ENCODE measurements around the gene GAD2. TPM values are rescaled to one million over a fixed set of nuclear protein-coding genes. Genes with fewer than 3 reads are reported as not detected.
A peak's percentile ranks its signal among the peaks of the same experiment; 100 is the strongest.

Gene GAD2
- total RNA-seq, 1 donor from 2014 or later, result 0.41 TPM

GRCh38 chr10:26205223-26205622 lies 11.4 kb upstream of the GAD2 start:
- no peak for DNase-seq (ENCODE audit: low spot score)
- no peak overlapping the region for H3K4me3 Mint-ChIP-seq
- Histone ChIP-seq H3K9ac (no peak overlapping the region), H3K4me2 (no peak overlapping the region), H3K4me1 (no peaks in the 10 kb centered on the region), H3F3A (ENCODE audit: low read depth) (no peaks in the 10 kb centered on the region), H3K4me3 (no peak overlapping the region), H3K79me2 (ENCODE audit: low read depth) (no peaks in the 10 kb centered on the region), H3K36me3 (no peaks in the 10 kb centered on the region), H2AFZ (replicated peaks) (no peak overlapping the region), H3K27ac (no peak overlapping the region), H4K20me1 (ENCODE audit: low read depth) (no peaks in the 10 kb centered on the region), H3K27me3 (peaks cover 34% of the 10 kb centered on the region), H3K9me3 (ENCODE audit: low read depth) (no peaks in the 10 kb centered on the region)
- H3K27me3 Mint-ChIP-seq (ENCODE audit: insufficient read depth, low read depth), result no peaks in the 10 kb centered on the region
- H3K9me3 Mint-ChIP-seq, result no peaks in the 10 kb centered on the region
- TF ChIP-seq EZH2 (IDR thresholded peaks at IDR 0.05), result no peak
- TF ChIP-seq EZH2phosphoT487 (IDR thresholded peaks at IDR 0.05), result no peak
- TF ChIP-seq CTCF (IDR thresholded peaks at IDR 0.05), result no peak
- no peaks in the 10 kb centered on the region for H3K36me3 Mint-ChIP-seq
- H3K4me1 Mint-ChIP-seq, result no peaks in the 10 kb centered on the region
- H3K27ac Mint-ChIP-seq, result no peak overlapping the region

GRCh38 chr10:26211781-26212444 lies 4.7 kb upstream of the GAD2 start:
- peaks cover 50% of the 10 kb centered on the region for H3K4me1 ChIP-seq
- Mint-ChIP-seq H3K4me1 (peaks cover 24% of the 10 kb centered on the region), H3K36me3 (no peaks in the 10 kb centered on the region), H3K4me3 (no peak overlapping the region), H3K27me3 (ENCODE audit: insufficient read depth, low read depth) (peaks cover 50% of the 10 kb centered on the region), H3K9me3 (no peaks in the 10 kb centered on the region), H3K27ac (no peak overlapping the region)
- peaks cover 65% of the 10 kb centered on the region for H4K20me1 ChIP-seq (ENCODE audit: low read depth)
- no peaks in the 10 kb centered on the region for H3K79me2 ChIP-seq (ENCODE audit: low read depth)
- TF ChIP-seq CTCF (IDR thresholded peaks at IDR 0.05) (no peak), EZH2 (IDR thresholded peaks at IDR 0.05) (peak; percentile 87), EZH2phosphoT487 (IDR thresholded peaks at IDR 0.05) (peak; percentile 75)
- no peak overlapping the region for H2AFZ ChIP-seq (replicated peaks)
- H3K4me3 ChIP-seq, result no peak overlapping the region
- peak overlapping the region; percentile 59 for H3K4me2 ChIP-seq
- H3K36me3 ChIP-seq, result no peaks in the 10 kb centered on the region
- H3F3A ChIP-seq (ENCODE audit: low read depth), result peaks cover 34% of the 10 kb centered on the region
- no peak overlapping the region for H3K27ac ChIP-seq
- H3K27me3 ChIP-seq, result peaks cover 100% of the 10 kb centered on the region
- H3K9ac ChIP-seq, result no peak overlapping the region
- no peaks in the 10 kb centered on the region for H3K9me3 ChIP-seq (ENCODE audit: low read depth)
- DNase-seq (ENCODE audit: low spot score), result peak; percentile 61

GRCh38 chr10:26212511-26212910 lies 4.1 kb upstream of the GAD2 start:
- Histone ChIP-seq H3K4me2 (peak overlapping the region; percentile 59), H3K79me2 (ENCODE audit: low read depth) (no peaks in the 10 kb centered on the region), H4K20me1 (ENCODE audit: low read depth) (peaks cover 71% of the 10 kb centered on the region), H3F3A (ENCODE audit: low read depth) (peaks cover 34% of the 10 kb centered on the region), H3K9ac (no peak overlapping the region), H3K9me3 (ENCODE audit: low read depth) (no peaks in the 10 kb centered on the region), H3K27me3 (peaks cover 100% of the 10 kb centered on the region), H3K4me1 (peaks cover 54% of the 10 kb centered on the region), H3K27ac (no peak overlapping the region), H3K36me3 (no peaks in the 10 kb centered on the region), H3K4me3 (no peak overlapping the region), H2AFZ (replicated peaks) (no peak overlapping the region)
- no peak overlapping the region for H3K4me3 Mint-ChIP-seq
- H3K36me3 Mint-ChIP-seq, result no peaks in the 10 kb centered on the region
- no peaks in the 10 kb centered on the region for H3K9me3 Mint-ChIP-seq
- no peak for DNase-seq (ENCODE audit: low spot score)
- no peak overlapping the region for H3K27ac Mint-ChIP-seq
- TF ChIP-seq EZH2phosphoT487 (IDR thresholded peaks at IDR 0.05) (no peak), CTCF (IDR thresholded peaks at IDR 0.05) (no peak), EZH2 (IDR thresholded peaks at IDR 0.05) (peak; percentile 2)
- peaks cover 56% of the 10 kb centered on the region for H3K27me3 Mint-ChIP-seq (ENCODE audit: insufficient read depth, low read depth)
- peaks cover 29% of the 10 kb centered on the region for H3K4me1 Mint-ChIP-seq
